Neural cell (in vitro differentiated cells): ENCODE data around the gene MEGF9. TPM values are rescaled to one million over a fixed set of nuclear protein-coding genes. Genes with fewer than 3 reads are reported as not detected.
A peak's percentile ranks its signal among the peaks of the same experiment; 100 is the strongest.

Experiments used
- H2AFZ ChIP-seq: fragments of 200-600, 300-800 bp; sonication (generic), shearing (Covaris generic); 2 replicates; pipeline ENCODE4 v1.6.0; 2014; ENCODE audit warnings: low read depth, mild to moderate bottlenecking, antibody characterized with exemption, low read length, moderate library complexity
- H3F3A ChIP-seq: fragments of 200-600 bp; shearing (Covaris generic); 2 replicates; pipeline ENCODE4 v1.6.1; 2016; ENCODE audit warnings: mild to moderate bottlenecking, moderate library complexity, mixed read lengths, antibody characterized with exemption, low read length; ENCODE audit not compliant: insufficient read depth, poor library complexity, severe bottlenecking
- H3K27ac ChIP-seq: fragments of 200-600, 300-800 bp; sonication (generic), shearing (Covaris generic); 2 replicates; pipeline ENCODE4 v1.5.1; 2014; ENCODE audit warnings: mild to moderate bottlenecking, low read length, moderate library complexity
- H3K27me3 ChIP-seq: fragments of 300-800, 200-600 bp; sonication (generic), shearing (Covaris generic); 2 replicates; pipeline ENCODE4 v1.6.0; 2014; ENCODE audit warnings: mild to moderate bottlenecking, low read depth, low read length, moderate library complexity; ENCODE audit not compliant: insufficient read depth
- H3K36me3 ChIP-seq: fragments of 300-800, 200-600 bp; sonication (generic), shearing (Covaris generic); 2 replicates; pipeline ENCODE4 v1.5.1; 2014; ENCODE audit warnings: mild to moderate bottlenecking, antibody characterized with exemption, low read length, moderate library complexity; ENCODE audit not compliant: insufficient read depth
- H3K4me2 ChIP-seq: fragments of 300-800, 200-600 bp; sonication (generic), shearing (Covaris generic); 2 replicates; pipeline ENCODE4 v1.6.0; 2014; ENCODE audit warnings: mild to moderate bottlenecking, low read length
- H3K4me3 ChIP-seq: fragments of 300-800, 200-600 bp; sonication (generic), shearing (Covaris generic); 2 replicates; pipeline ENCODE4 v1.5.1; 2014; ENCODE audit warnings: mild to moderate bottlenecking, low read length, moderate library complexity
- H3K79me2 ChIP-seq: fragments of 200-600 bp; shearing (Covaris generic); replicated peaks from 2 replicates; pipeline ENCODE4 v1.6.0; 2014; ENCODE audit warnings: mild to moderate bottlenecking, low read length, moderate library complexity; ENCODE audit not compliant: insufficient read depth
- H3K9ac ChIP-seq: fragments of 300-800, 200-600 bp; sonication (generic), shearing (Covaris generic); 2 replicates; pipeline ENCODE4 v1.6.1; 2016; ENCODE audit warnings: mild to moderate bottlenecking, low read length, mixed read lengths
- H3K9me2 ChIP-seq: fragments of 200-600 bp; shearing (Covaris generic); 2 replicates; pipeline ENCODE4 v1.6.1; 2016; ENCODE audit warnings: mild to moderate bottlenecking, low read length, mixed read lengths; ENCODE audit not compliant: insufficient read depth
- H3K9me3 ChIP-seq: fragments of 200-600, 300-800 bp; sonication (generic), shearing (Covaris generic); 2 replicates; pipeline ENCODE4 v1.6.1; 2016; ENCODE audit warnings: mild to moderate bottlenecking, mixed run types, low read length, moderate library complexity, mixed read lengths
- H4K20me1 ChIP-seq: fragments of 200-600 bp; shearing (Covaris generic); 2 replicates; pipeline ENCODE4 v1.6.1; 2016; ENCODE audit warnings: mild to moderate bottlenecking, mixed run types; ENCODE audit not compliant: insufficient read depth
- CTCF ChIP-seq: fragments of 450-650 bp; IDR thresholded peaks from 2 replicates; pipeline ENCODE4 v1.5.1; 2014; ENCODE audit warnings: antibody characterized with exemption, mild to moderate bottlenecking, moderate library complexity; ENCODE audit not compliant: poor library complexity, severe bottlenecking
- EP300 ChIP-seq: fragments of 450-650 bp; conservative IDR thresholded peaks from 2 replicates; pipeline ENCODE4 v1.6.1; 2014; ENCODE audit warnings: antibody characterized with exemption, mild to moderate bottlenecking, moderate library complexity; ENCODE audit not compliant: poor library complexity, severe bottlenecking
- EZH2 ChIP-seq: fragments of 200-600, 300-800 bp; shearing (Covaris generic), sonication (generic); IDR thresholded peaks from 2 replicates; pipeline ENCODE4 v1.6.1; 2014; ENCODE audit warnings: antibody characterized with exemption, low read length, borderline replicate concordance, mild to moderate bottlenecking; ENCODE audit not compliant: insufficient read depth, poor library complexity, severe bottlenecking
- MXI1 ChIP-seq: fragments of 450-650 bp; conservative IDR thresholded peaks from 2 replicates; pipeline ENCODE4 v1.6.1; 2014; ENCODE audit warnings: antibody characterized with exemption, mild to moderate bottlenecking; ENCODE audit not compliant: poor library complexity, severe bottlenecking
- POLR2AphosphoS5 ChIP-seq: IDR thresholded peaks from 2 replicates; pipeline ENCODE4 v1.6.1; 2012
- RAD21 ChIP-seq: fragments of 450-650 bp; conservative IDR thresholded peaks from 2 replicates; pipeline ENCODE4 v1.6.1; 2014; ENCODE audit warnings: antibody characterized with exemption, mild to moderate bottlenecking, moderate library complexity
- SMC3 ChIP-seq: fragments of 450-650 bp; conservative IDR thresholded peaks from 2 replicates; pipeline ENCODE4 v1.6.1; 2014; ENCODE audit warnings: antibody characterized with exemption, mild to moderate bottlenecking, moderate library complexity; ENCODE audit not compliant: poor library complexity
- TAF1 ChIP-seq: IDR thresholded peaks from 2 replicates; pipeline ENCODE4 v1.6.1; 2012; ENCODE audit warnings: low read depth
- polyA plus RNA-seq: library from polyadenylated mRNA; depleted of rRNA; stranded (reverse); fragments of >200 nt; gene quantifications from 2 replicates; pipeline ENCODE4 v1.2.3, GENCODE V29; 2014
- TF ChIP-seq, protein P1 (sequence below): IDR thresholded peaks from 2 replicates; pipeline ENCODE4 v1.6.1; 2012; ENCODE audit warnings: borderline replicate concordance

MEGF9 gene
- polyA plus RNA-seq, 1 donor from 2014 or later, result 35.0 TPM

DNA sequence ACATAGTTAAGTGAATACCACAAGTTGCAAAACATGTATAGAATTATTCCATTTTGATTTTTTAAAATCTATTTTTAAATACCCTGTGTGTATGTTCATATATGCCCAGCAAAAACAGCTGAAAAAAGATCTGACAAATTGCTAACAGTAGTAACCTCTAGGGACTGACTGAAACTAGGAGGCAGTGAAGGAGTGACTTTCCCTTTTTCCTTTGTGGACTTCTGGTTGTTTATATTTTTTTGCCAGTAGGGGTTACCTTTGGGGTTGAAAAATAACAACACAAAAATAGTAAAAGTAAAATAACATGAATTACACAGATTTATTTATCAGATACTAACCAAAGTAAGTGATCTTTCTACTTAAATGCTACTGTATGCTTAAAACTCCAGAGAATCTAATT, 2.9 kb downstream of the MEGF9 start:
- no peak for TF ChIP-seq MXI1
- no peak for TF ChIP-seq SMC3
- TF ChIP-seq POLR2AphosphoS5, result no peak
- TF ChIP-seq RAD21, result no peak
- TF ChIP-seq EP300, result no peak
- no peak for TF ChIP-seq TAF1
- TF ChIP-seq EZH2, result no peak
- TF ChIP-seq, protein P1, sequence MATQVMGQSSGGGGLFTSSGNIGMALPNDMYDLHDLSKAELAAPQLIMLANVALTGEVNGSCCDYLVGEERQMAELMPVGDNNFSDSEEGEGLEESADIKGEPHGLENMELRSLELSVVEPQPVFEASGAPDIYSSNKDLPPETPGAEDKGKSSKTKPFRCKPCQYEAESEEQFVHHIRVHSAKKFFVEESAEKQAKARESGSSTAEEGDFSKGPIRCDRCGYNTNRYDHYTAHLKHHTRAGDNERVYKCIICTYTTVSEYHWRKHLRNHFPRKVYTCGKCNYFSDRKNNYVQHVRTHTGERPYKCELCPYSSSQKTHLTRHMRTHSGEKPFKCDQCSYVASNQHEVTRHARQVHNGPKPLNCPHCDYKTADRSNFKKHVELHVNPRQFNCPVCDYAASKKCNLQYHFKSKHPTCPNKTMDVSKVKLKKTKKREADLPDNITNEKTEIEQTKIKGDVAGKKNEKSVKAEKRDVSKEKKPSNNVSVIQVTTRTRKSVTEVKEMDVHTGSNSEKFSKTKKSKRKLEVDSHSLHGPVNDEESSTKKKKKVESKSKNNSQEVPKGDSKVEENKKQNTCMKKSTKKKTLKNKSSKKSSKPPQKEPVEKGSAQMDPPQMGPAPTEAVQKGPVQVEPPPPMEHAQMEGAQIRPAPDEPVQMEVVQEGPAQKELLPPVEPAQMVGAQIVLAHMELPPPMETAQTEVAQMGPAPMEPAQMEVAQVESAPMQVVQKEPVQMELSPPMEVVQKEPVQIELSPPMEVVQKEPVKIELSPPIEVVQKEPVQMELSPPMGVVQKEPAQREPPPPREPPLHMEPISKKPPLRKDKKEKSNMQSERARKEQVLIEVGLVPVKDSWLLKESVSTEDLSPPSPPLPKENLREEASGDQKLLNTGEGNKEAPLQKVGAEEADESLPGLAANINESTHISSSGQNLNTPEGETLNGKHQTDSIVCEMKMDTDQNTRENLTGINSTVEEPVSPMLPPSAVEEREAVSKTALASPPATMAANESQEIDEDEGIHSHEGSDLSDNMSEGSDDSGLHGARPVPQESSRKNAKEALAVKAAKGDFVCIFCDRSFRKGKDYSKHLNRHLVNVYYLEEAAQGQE, result no peak
- no peak for TF ChIP-seq CTCF
- Histone ChIP-seq H3K4me2 (peak overlapping the region; percentile 92), H3K9ac (no peak overlapping the region), H3K27ac (no peak overlapping the region), H2AFZ (no peak overlapping the region), H3K79me2 (peaks cover 74% of the 10 kb centered on the region), H3K4me3 (peak overlapping the region; percentile 92), H3K9me3 (no peaks in the 10 kb centered on the region), H3K9me2 (no peaks in the 10 kb centered on the region), H3K36me3 (no peaks in the 10 kb centered on the region), H4K20me1 (peaks cover 20% of the 10 kb centered on the region), H3F3A (no peaks in the 10 kb centered on the region), H3K27me3 (no peaks in the 10 kb centered on the region)

- Histone ChIP-seq H3K27ac (no peak overlapping the region), H3K36me3 (no peaks in the 10 kb centered on the region), H3K9ac (no peak overlapping the region), H3F3A (no peaks in the 10 kb centered on the region), H3K9me2 (no peaks in the 10 kb centered on the region), H2AFZ (no peak overlapping the region), H3K9me3 (no peaks in the 10 kb centered on the region), H3K79me2 (peaks cover 77% of the 10 kb centered on the region), H3K4me3 (peak overlapping the region; percentile 92), H3K4me2 (peak overlapping the region; percentile 92), H3K27me3 (no peaks in the 10 kb centered on the region), H4K20me1 (peaks cover 20% of the 10 kb centered on the region)
- no peak for TF ChIP-seq TAF1
- no peak for TF ChIP-seq EP300
- no peak for TF ChIP-seq SMC3
- TF ChIP-seq CTCF, result no peak
- TF ChIP-seq RAD21, result no peak
- TF ChIP-seq, protein P1, result no peak
- TF ChIP-seq MXI1, result no peak
- no peak for TF ChIP-seq EZH2
- TF ChIP-seq POLR2AphosphoS5, result no peak
Observed at GRCh38 chr9:120710110-120710981, 3.9 kb downstream of the MEGF9 start.
